Heart right ventricle (tissue), 16 donors: Measurements from ENCODE around the gene COMP. TPM values are rescaled to one million over a fixed set of nuclear protein-coding genes. Genes with fewer than 3 reads are reported as not detected.

Source experiments
- ATAC-seq, 8 donors: fragments of 200-7000 bp; cut with Tn5 transposase; one replicate each; pipeline ENCODE4 v1.9.1; 2020; ENCODE audit warnings: mild to moderate bottlenecking in 8 of 8, moderate library complexity in 8 of 8, moderate number of reproducible peaks in 1 of 8
- DNase-seq, 2 donors: peaks; one replicate each; pipeline ENCODE4 v3.0.0-alpha.2; 2020
- H3K27ac ChIP-seq, 10 donors: fragments of 200-600 bp; sonication (generic) in 2 of 10; one replicate each; pipeline versions ENCODE4 v1.5.0 to v1.8.0; 2020 to 2022; ENCODE audit warnings: mild to moderate bottlenecking in 3 of 10
- H3K27me3 ChIP-seq, 7 donors: fragments of 200-600 bp; one replicate each; pipeline ENCODE4 v1.8.0; 2021 to 2022; ENCODE audit warnings: mild to moderate bottlenecking in 2 of 7
- H3K36me3 ChIP-seq, 9 donors: fragments of 200-600 bp; sonication (generic) in 1 of 9; one replicate each; pipeline versions ENCODE4 v1.5.0 to v1.8.0; 2020 to 2022; ENCODE audit warnings: mild to moderate bottlenecking in 2 of 9
- H3K4me1 ChIP-seq, 9 donors: fragments of 200-600 bp; sonication (generic) in 1 of 9; one replicate each; pipeline versions ENCODE4 v1.5.0 to v1.8.0; 2020 to 2022; ENCODE audit warnings: mild to moderate bottlenecking in 4 of 9
- H3K4me3 ChIP-seq, 10 donors: fragments of 200-600 bp; sonication (generic) in 2 of 10; one replicate each; pipeline versions ENCODE4 v1.5.0 to v1.8.0; 2020 to 2022; ENCODE audit warnings: mild to moderate bottlenecking in 7 of 10, moderate library complexity in 2 of 10
- H3K9me3 ChIP-seq, 11 donors: fragments of 200-600 bp in 10 of 11; sonication (generic) in 2 of 11; one replicate each; pipeline versions ENCODE4 v1.5.0 to v1.8.0; 2013 to 2022; ENCODE audit warnings: mild to moderate bottlenecking in 2 of 11, control low read depth in 1 of 11, moderate library complexity in 1 of 11
- CTCF ChIP-seq, 9 donors: fragments of 200-600 bp; sonication (generic) in 2 of 9; IDR thresholded peaks; one replicate each; pipeline versions ENCODE4 v1.5.0 to v1.8.0; 2021 to 2022; ENCODE audit warnings: antibody characterized with exemption in 9 of 9, mild to moderate bottlenecking in 5 of 9, moderate library complexity in 1 of 9
- WGBS, 2 donors: extraction: QIAGEN DNeasy Blood & Tissue Kit; methylation state at CpG; one replicate each; pipeline ENCODE4 v1.1.7; 2013; ENCODE audit warnings: inconsistent platforms in 1 of 2; 5-methylcytosine and 5-hydroxymethylcytosine counted together
- intact Hi-C, 10 donors: fragments of 100-400 bp; cut with DNase I; formaldehyde crosslinking; loops; one replicate each; pipeline versions ENCODE4 v1.11.1 to v1.14.2; 2022
- polyA plus RNA-seq, 2 donors: library from polyadenylated mRNA; stranded (reverse); fragments of 200-250 nt; gene quantifications; one replicate each; pipeline ENCODE4 v1.2.3, GENCODE V29; 2013
- total RNA-seq, 10 donors: library from RNA; stranded (reverse); fragmentation: NEBNext Ultra II Directional in 3 of 10; extraction: Animal tissue kit (Norgen Biotek cat#: 25700) in 3 of 10; gene quantifications; one replicate each; pipeline versions ENCODE4 v1.2.1 to v1.2.4, GENCODE V29; 2021 to 2023
- donor health status: Arrhythmogenic right ventricular cardiomyopathy.
- donor health status: ischemic (EF 13 %, LVEDD 7.1; RV severe dilation, severe dysfunction).
- donor health status: healthy with polysubstance abuse.
- donor health status: DM: no; HTN: yes; CAD: no.
- donor health status: DM: no; HTN: no; CAD: no.
- donor health status: ischemic (EF 25% LVEDD 6.9; RV normal size, moderate dysfunction).
- donor health status: ischemic (EF 25% LVEDD 5.7; RV mildly dilated, moderate dysfunction).
- donor health status: healthy.
- donor health status: DM: yes; HTN: yes; CAD: no.
- donor health status: Ischemic cardiomyopathy.
- donor health status: ischemic (EF 35%, LVEDD 5.7; RV mildly dilated, moderate dysfunction).
- donor health status: nonischemic (EF 11% LVEDD 7.7; RV severe dilation, severe dysfunction).
- donor health status: DM: yes; HTN: yes; CAD: no.
- donor health status: PGD.
- donor health status: ischemic (EF 29% LVEDD 5.4; RV normal size, mild dysfunction).
- donor health status: nonischemic (EF 23%, LVEDD 6.1; RV moderate dilation, normal function).

The COMP gene
- total and polyA plus RNA-seq, 12 donors, result 0.13 to 5.9 (median 0.43) TPM; not detected in 2

DNA sequence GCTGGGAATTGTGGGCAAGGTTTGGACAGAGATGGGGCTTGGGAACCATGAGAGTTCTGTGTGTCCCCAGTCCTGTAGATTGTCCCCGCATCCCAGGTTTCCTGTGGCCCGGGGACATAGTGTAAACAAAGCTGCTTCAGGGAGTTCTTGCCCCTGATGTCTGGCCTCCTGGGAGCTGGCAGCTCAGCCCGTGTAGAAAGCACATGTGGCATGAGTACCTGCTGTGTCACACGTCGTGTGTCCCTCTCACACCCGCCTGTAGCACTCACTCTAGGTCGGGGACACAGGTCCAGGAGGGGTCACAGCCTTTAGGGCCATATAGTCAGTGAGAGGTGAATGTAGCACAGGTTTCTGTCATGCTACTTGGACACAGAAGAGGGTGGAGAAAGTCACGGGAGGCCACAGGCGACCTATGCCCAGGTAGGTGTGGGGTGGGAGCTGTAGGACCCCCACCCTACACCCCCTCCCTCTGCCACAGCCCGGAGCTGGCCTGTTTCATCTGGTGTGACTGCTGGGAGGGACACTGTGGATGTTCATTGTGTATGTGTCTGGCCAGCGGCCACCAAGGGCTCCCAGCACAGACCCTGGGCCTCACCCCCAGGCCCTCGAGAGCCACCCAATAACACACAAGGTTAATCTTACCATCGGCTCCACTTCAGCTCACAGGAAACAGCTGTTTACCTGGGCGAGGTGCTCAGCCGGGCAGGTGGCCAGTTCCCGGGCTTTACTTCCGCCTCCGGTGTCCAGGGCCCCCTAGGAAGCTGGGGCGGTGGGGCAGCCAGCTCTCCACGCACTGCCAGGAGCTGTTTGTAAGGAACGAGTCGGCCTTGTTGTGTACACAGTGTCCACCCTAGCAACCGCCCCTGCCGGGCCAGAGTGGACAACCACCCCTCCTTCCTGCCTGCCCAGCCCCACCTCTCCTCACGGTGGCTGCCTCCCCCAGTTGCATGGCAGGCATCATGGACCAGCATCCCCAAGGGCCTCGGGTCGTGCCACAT lies 49.7 kb downstream of the COMP start:
- TF ChIP-seq CTCF (IDR thresholded peaks at IDR 0.05), result no peak
- Histone ChIP-seq H3K4me1 (peaks cover 18 to 42% (median 28%) of the 10 kb centered on the region in 9 donors), H3K27me3 (no peaks in the 10 kb centered on the region), H3K36me3 (no peaks in the 10 kb centered on the region), H3K4me3 (no peak overlapping the region), H3K9me3 (no peaks in the 10 kb centered on the region), H3K27ac (no peak overlapping the region)
- intact Hi-C loops, result no loop called here
- peak in 7 of 8 donors; percentile 30 to 83 (median 44) for ATAC-seq
- WGBS, 2 donors, result 55 to 66% methylated on average over 27 of the region's 27 CpGs
- peak in 1 of 2 donors; percentile 36 for DNase-seq

GRCh38 chr19:18738961-18739690 lies 52.0 kb downstream of the COMP start:
- no peak for ATAC-seq
- no peaks in the 10 kb centered on the region for H3K36me3 ChIP-seq
- intact Hi-C loops, result no loop called here
- H3K4me3 ChIP-seq, result no peak overlapping the region
- peaks cover 18 to 43% (median 28%) of the 10 kb centered on the region in 9 donors for H3K4me1 ChIP-seq
- 96 to 98% methylated on average over 20 of the region's 20 CpGs for WGBS, 2 donors
- no peak for TF ChIP-seq CTCF (IDR thresholded peaks at IDR 0.05)
- DNase-seq, result no peak
- no peaks in the 10 kb centered on the region for H3K9me3 ChIP-seq
- no peaks in the 10 kb centered on the region for H3K27me3 ChIP-seq
- H3K27ac ChIP-seq, result no peak overlapping the region

DNA sequence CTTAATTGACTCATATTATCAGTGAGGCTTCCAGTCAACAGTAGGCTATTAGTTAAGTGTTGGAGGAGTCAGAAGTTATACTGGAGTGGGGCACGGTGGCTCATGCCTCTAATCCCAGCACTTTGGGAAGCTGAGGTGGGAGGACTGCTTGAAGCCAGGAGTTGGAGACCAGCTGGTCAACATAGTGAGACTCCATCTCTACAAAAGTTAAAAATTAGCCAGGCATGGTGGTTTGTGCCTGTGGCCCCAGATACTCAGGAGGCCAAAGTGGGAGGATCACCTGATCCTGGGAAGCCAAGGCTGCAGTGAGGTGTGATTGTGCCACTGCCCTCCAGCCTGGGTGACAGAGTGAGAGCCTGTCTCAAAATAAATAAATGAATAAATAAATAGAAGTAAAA lies 53.2 kb downstream of the COMP start:
- H3K4me1 ChIP-seq, result peaks cover 18 to 43% (median 33%) of the 10 kb centered on the region in 9 donors
- WGBS, 2 donors, result 93 to 96% methylated on average over 1 of the region's 1 CpG

More for the DNA sequence above, 53.2 kb downstream of the COMP start:
- intact Hi-C loops, result no loop called here
- no peak for TF ChIP-seq CTCF (IDR thresholded peaks at IDR 0.05)
- Histone ChIP-seq H3K4me3 (no peak overlapping the region), H3K27me3 (no peaks in the 10 kb centered on the region), H3K9me3 (no peaks in the 10 kb centered on the region), H3K27ac (no peak overlapping the region), H3K36me3 (no peaks in the 10 kb centered on the region)
- ATAC-seq, result no peak
- no peak for DNase-seq
